HEK293T (cell line): ENCODE results near the gene IGF2BP3.

Source experiments
- FOXK2 ChIP-seq: fragments of 450-650 bp; IDR thresholded peaks from 2 replicates; pipeline ENCODE4 v1.6.1; 2016; ENCODE audit warnings: mild to moderate bottlenecking
- SUZ12 ChIP-seq: fragments of 450-650 bp; IDR thresholded peaks from 2 replicates; pipeline ENCODE4 v1.6.1; 2016; ENCODE audit warnings: mild to moderate bottlenecking

DNA sequence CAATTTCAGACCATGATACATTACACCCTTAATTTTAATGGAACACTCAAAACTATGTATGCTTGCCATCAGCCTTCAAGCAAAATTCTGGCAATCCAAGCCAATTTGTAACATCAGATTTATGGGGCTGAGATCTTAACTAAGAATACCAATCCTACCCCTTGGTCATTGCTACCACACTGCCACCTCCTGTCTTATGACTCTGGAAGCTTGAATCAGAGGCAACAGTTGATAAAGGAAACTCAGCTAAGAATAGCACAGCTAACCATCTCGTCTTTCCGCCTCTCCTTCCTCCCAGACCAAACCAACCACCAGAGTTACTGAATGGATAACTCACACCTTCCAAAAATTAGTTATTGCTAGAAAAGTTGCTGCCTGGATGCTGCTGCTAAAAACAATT is 7.4 kb downstream of the IGF2BP3 start:
- TF ChIP-seq FOXK2 (no peak), SUZ12 (no peak)
